Measurements from ENCODE around the gene VSX1.

Gene VSX1

GRCh38 chr20:25040438-25040831 lies 41.5 kb downstream of the VSX1 start:
- DNase-seq (ENCODE audit: low read depth in 2 of 2) = no peak

- no peak for DNase-seq (ENCODE audit: low read depth in 2 of 2)
Measured at GRCh38 chr20:25039697-25040437, 42.1 kb downstream of the VSX1 start.

- DNase-seq (ENCODE audit: low read depth in 2 of 2) = no peak
Measured at GRCh38 chr20:25038591-25039015, 43.3 kb downstream of the VSX1 start.

GRCh38 chr20:25038103-25038410 lies 43.9 kb downstream of the VSX1 start:
- DNase-seq (ENCODE audit: low read depth in 2 of 2) = no peak

GRCh38 chr20:25037288-25038102 lies 44.4 kb downstream of the VSX1 start:
- DNase-seq (ENCODE audit: low read depth in 2 of 2) = no peak

- no peak for DNase-seq (ENCODE audit: low read depth in 2 of 2)
Measured at GRCh38 chr20:25036331-25036936, 45.5 kb downstream of the VSX1 start.

- no peak for DNase-seq (ENCODE audit: low read depth in 2 of 2)
Measured at GRCh38 chr20:25035921-25036320, 46.0 kb downstream of the VSX1 start.

GRCh38 chr20:25033924-25034300 lies 48.0 kb downstream of the VSX1 start:
- DNase-seq (ENCODE audit: low read depth in 2 of 2) = no peak

- DNase-seq (ENCODE audit: low read depth in 2 of 2) = no peak
Measured at GRCh38 chr20:25033265-25033923, 48.5 kb downstream of the VSX1 start.

- DNase-seq (ENCODE audit: low read depth in 2 of 2) = no peak
Measured at GRCh38 chr20:25032478-25033264, 49.3 kb downstream of the VSX1 start.

- DNase-seq (ENCODE audit: low read depth in 2 of 2) = no peak
Measured at GRCh38 chr20:25032065-25032477, 49.9 kb downstream of the VSX1 start.

- no peak for DNase-seq (ENCODE audit: low read depth in 2 of 2)
Measured at GRCh38 chr20:25031241-25031640, 50.7 kb downstream of the VSX1 start.

GRCh38 chr20:25030649-25031207 lies 51.2 kb downstream of the VSX1 start:
- no peak for DNase-seq (ENCODE audit: low read depth in 2 of 2)

- no peak for DNase-seq (ENCODE audit: low read depth in 2 of 2)
Measured at GRCh38 chr20:25030007-25030648, 51.8 kb downstream of the VSX1 start.

GRCh38 chr20:25025986-25026605 lies 55.8 kb downstream of the VSX1 start:
- no peak for DNase-seq (ENCODE audit: low read depth in 2 of 2)
